H1 (cell line): ENCODE results near the gene ADARB2. TPM values are rescaled to one million over a fixed set of nuclear protein-coding genes. Genes with fewer than 3 reads are reported as not detected.

Experiments
- CTCF ChIA-PET: fragments of 300-600 bp; sonication (Branson Sonifier 250); formaldehyde crosslinking; loops from one replicate; lab custom pipeline; 2021; ENCODE audit not compliant: partially characterized antibody; lab: Charles Lee
- POLR2A ChIA-PET: fragments of 300-600 bp; sonication (Branson Sonifier 250); formaldehyde crosslinking; loops from one replicate; lab custom pipeline; 2021; ENCODE audit warnings: inconsistent platforms; ENCODE audit not compliant: partially characterized antibody; lab: Charles Lee
- DNase-seq, 2 experiments: peaks; one replicate each; pipeline versions ENCODE4 v3.0.0 to v3.0.0-alpha.2; 2010 to 2022; ENCODE audit warnings: low spot score in 2 of 2, low read depth in 1 of 2, mixed read lengths in 1 of 2
- FAIRE-seq: peaks from 2 replicates; lab custom pipeline; 2011; peaks lifted over from hg19 to GRCh38; lab: Jason Lieb, UNC
- H2AFZ ChIP-seq: 2 replicates; pipeline ENCODE4 v1.8.1; 2012; ENCODE audit warnings: low read length, inconsistent platforms
- H2AK5ac ChIP-seq: 2 replicates; pipeline ENCODE4 v1.6.1; 2013; ENCODE audit warnings: low read depth, low read length
- H2BK120ac ChIP-seq: replicated peaks from 2 replicates; pipeline ENCODE3; 2013; ENCODE audit warnings: low read depth, low read length, inconsistent platforms
- H2BK12ac ChIP-seq: 2 replicates; pipeline ENCODE4 v1.6.1; 2013; ENCODE audit warnings: low read depth, low read length
- H2BK15ac ChIP-seq: 2 replicates; pipeline ENCODE4 v1.6.1; 2013; ENCODE audit warnings: low read length
- H2BK20ac ChIP-seq: 2 replicates; pipeline ENCODE4 v1.6.1; 2013; ENCODE audit warnings: low read length
- H2BK5ac ChIP-seq: 2 replicates; pipeline ENCODE4 v1.6.1; 2013; ENCODE audit warnings: low read depth, low read length
- H3K14ac ChIP-seq: 2 replicates; pipeline ENCODE4 v1.6.1; 2013; ENCODE audit warnings: inconsistent platforms; ENCODE audit not compliant: insufficient read length
- H3K18ac ChIP-seq: 2 replicates; pipeline ENCODE4 v1.6.1; 2013; ENCODE audit warnings: low read length; ENCODE audit errors: extremely low read depth
- H3K23ac ChIP-seq: 2 replicates; pipeline ENCODE4 v1.6.1; 2013; ENCODE audit warnings: inconsistent platforms; ENCODE audit not compliant: insufficient read length
- H3K23me2 ChIP-seq: 2 replicates; pipeline ENCODE4 v1.6.1; 2013; ENCODE audit warnings: low read depth, low read length
- H3K27ac ChIP-seq: 2 replicates; pipeline ENCODE4 v1.6.1; 2011; ENCODE audit warnings: low read depth, low read length, inconsistent platforms
- H3K27me3 ChIP-seq, 4 experiments: replicated peaks in 1 of 4; 1 replicate in 1 of 4; 2 replicates in 3 of 4; pipeline versions ENCODE4 v1.6.1 to v1.8.1; 2011 to 2013; ENCODE audit warnings: low read length in 3 of 4, mild to moderate bottlenecking in 3 of 4, inconsistent platforms in 2 of 4, mixed read lengths in 2 of 4, moderate library complexity in 1 of 4; ENCODE audit not compliant: control insufficient read depth in 3 of 4, insufficient read depth in 3 of 4; ENCODE audit errors: extremely low read depth in 1 of 4
- H3K36me3 ChIP-seq, 4 experiments: 2 replicates each; pipeline versions ENCODE4 v1.6.1 to v1.8.1; 2011 to 2013; ENCODE audit warnings: mild to moderate bottlenecking in 4 of 4, low read length in 3 of 4, moderate library complexity in 2 of 4, control low read depth in 1 of 4, inconsistent platforms in 1 of 4; ENCODE audit not compliant: insufficient read depth in 4 of 4, control insufficient read depth in 2 of 4
- H3K4ac ChIP-seq: replicated peaks from 2 replicates; pipeline ENCODE3; 2013; ENCODE audit warnings: low read length, low read depth, mixed read lengths, inconsistent platforms; ENCODE audit not compliant: insufficient read length
- H3K4me1 ChIP-seq, 4 experiments: replicated peaks in 1 of 4; 1 replicate in 1 of 4; 2 replicates in 3 of 4; pipeline versions ENCODE4 v1.6.1 to v1.8.1; 2011 to 2013; ENCODE audit warnings: low read length in 3 of 4, inconsistent platforms in 2 of 4, mixed read lengths in 1 of 4; ENCODE audit not compliant: insufficient read depth in 4 of 4, control insufficient read depth in 3 of 4
- H3K4me2 ChIP-seq, 2 experiments: 2 replicates each; pipeline versions ENCODE4 v1.6.1 to v1.8.1; 2011 to 2013; ENCODE audit warnings: low read depth in 2 of 2, low read length in 2 of 2, control low read depth in 1 of 2, inconsistent platforms in 1 of 2, mild to moderate bottlenecking in 1 of 2; ENCODE audit not compliant: insufficient read depth in 1 of 2
- H3K4me3 ChIP-seq, 4 experiments: fragments of 200-600, 300-600 bp in 1 of 4; sonication (generic), shearing (Covaris generic), sonication (Bioruptor Twin) in 1 of 4; 2 replicates each; pipeline versions ENCODE4 v1.5.1 to v1.8.1; 2011 to 2016; ENCODE audit warnings: low read length in 4 of 4, low read depth in 3 of 4, control low read depth in 2 of 4, inconsistent platforms in 2 of 4, mild to moderate bottlenecking in 2 of 4, mixed read lengths in 1 of 4, moderate library complexity in 1 of 4; ENCODE audit not compliant: insufficient read depth in 2 of 4; ENCODE audit errors: extremely low read depth in 1 of 4
- H3K56ac ChIP-seq: replicated peaks from 2 replicates; pipeline ENCODE3; 2013; ENCODE audit warnings: low read depth, mild to moderate bottlenecking, mixed read lengths, low read length, inconsistent platforms; ENCODE audit not compliant: insufficient read length
- H3K79me1 ChIP-seq: 2 replicates; pipeline ENCODE4 v1.6.1; 2013; ENCODE audit warnings: low read depth, low read length, control low read depth
- H3K79me2 ChIP-seq, 2 experiments: 2 replicates each; pipeline versions ENCODE4 v1.6.1 to v1.8.1; 2012 to 2013; ENCODE audit warnings: low read length in 2 of 2, mild to moderate bottlenecking in 2 of 2, inconsistent platforms in 1 of 2; ENCODE audit not compliant: insufficient read depth in 2 of 2, control insufficient read depth in 1 of 2
- H3K9ac ChIP-seq, 4 experiments: replicated peaks in 1 of 4; 1 replicate in 1 of 4; 2 replicates in 3 of 4; pipeline versions ENCODE4 v1.6.1 to v1.8.1; 2011 to 2013; ENCODE audit warnings: low read depth in 3 of 4, low read length in 3 of 4, control low read depth in 2 of 4, mild to moderate bottlenecking in 2 of 4, moderate library complexity in 2 of 4, inconsistent platforms in 1 of 4; ENCODE audit errors: extremely low read depth in 1 of 4
- H3K9me3 ChIP-seq, 2 experiments: 2 replicates each; pipeline versions ENCODE4 v1.6.1 to v1.8.1; 2012 to 2013; ENCODE audit warnings: mild to moderate bottlenecking in 2 of 2, moderate library complexity in 2 of 2, control low read depth in 1 of 2, inconsistent platforms in 1 of 2, low read depth in 1 of 2, low read length in 1 of 2, mixed read lengths in 1 of 2; ENCODE audit not compliant: insufficient read depth in 2 of 2
- H4K20me1 ChIP-seq, 2 experiments: replicated peaks in 1 of 2; 2 replicates each; pipeline versions ENCODE3 to v1.8.1; 2011 to 2013; ENCODE audit warnings: inconsistent platforms in 2 of 2, low read length in 2 of 2, mild to moderate bottlenecking in 1 of 2; ENCODE audit not compliant: insufficient read depth in 2 of 2, control insufficient read depth in 1 of 2
- H4K5ac ChIP-seq: 2 replicates; pipeline ENCODE4 v1.6.1; 2013; ENCODE audit warnings: low read length, low read depth, mixed read lengths, inconsistent platforms; ENCODE audit not compliant: insufficient read length
- H4K8ac ChIP-seq: 2 replicates; pipeline ENCODE4 v1.8.0; 2013; ENCODE audit warnings: mild to moderate bottlenecking, moderate library complexity, low read length, inconsistent platforms; ENCODE audit not compliant: insufficient read depth; ENCODE audit errors: extremely low read depth
- H4K91ac ChIP-seq: replicated peaks from 2 replicates; pipeline ENCODE3; 2013; ENCODE audit warnings: low read length, mixed read lengths, inconsistent platforms; ENCODE audit not compliant: insufficient read length
- CBX5 ChIP-seq: fragments of 300-800, 300-1000 bp; sonication (generic); IDR thresholded peaks from 2 replicates; pipeline ENCODE4 v1.7.1; 2016; ENCODE audit warnings: antibody characterized with exemption, low read length, low read depth
- CEBPB ChIP-seq: IDR thresholded peaks from 2 replicates; pipeline ENCODE4 v1.6.1; 2012; ENCODE audit warnings: low read depth, low read length
- FOSL1 ChIP-seq: IDR thresholded peaks from 2 replicates; pipeline ENCODE4 v1.6.1; 2011; ENCODE audit warnings: mild to moderate bottlenecking, low read depth, low read length, moderate library complexity; ENCODE audit not compliant: insufficient read depth
- GTF2F1 ChIP-seq: IDR thresholded peaks from 2 replicates; pipeline ENCODE4 v1.6.1; 2012; ENCODE audit warnings: low read depth, low read length, improper control_type of control experiment, borderline replicate concordance
- JUND ChIP-seq: IDR thresholded peaks from 2 replicates; pipeline ENCODE4 v1.6.1; 2011; ENCODE audit warnings: mild to moderate bottlenecking, improper control_type of control experiment, low read length
- RAD21 ChIP-seq, 2 experiments: IDR thresholded peaks in 1 of 2; conservative IDR thresholded peaks in 1 of 2; 2 replicates each; pipeline ENCODE4 v1.6.1; 2011; ENCODE audit warnings: low read depth in 2 of 2, low read length in 2 of 2, improper control_type of control experiment in 1 of 2, inconsistent platforms in 1 of 2, mild to moderate bottlenecking in 1 of 2, moderate library complexity in 1 of 2
- RFX5 ChIP-seq: IDR thresholded peaks from 2 replicates; pipeline ENCODE4 v1.6.1; 2011; ENCODE audit warnings: low read depth, low read length, improper control_type of control experiment, borderline replicate concordance
- SIRT6 ChIP-seq: IDR thresholded peaks from one replicate; pipeline ENCODE4 v1.7.1; 2012; ENCODE audit warnings: low read length, inconsistent platforms
- SP1 ChIP-seq: IDR thresholded peaks from 2 replicates; pipeline ENCODE4 v1.6.1; 2011; ENCODE audit warnings: low read depth, low read length
- SP4 ChIP-seq: IDR thresholded peaks from 2 replicates; pipeline ENCODE4 v1.6.1; 2012; ENCODE audit warnings: low read length, inconsistent platforms
- SRF ChIP-seq: IDR thresholded peaks from 2 replicates; pipeline ENCODE4 v1.6.1; 2011; ENCODE audit warnings: mild to moderate bottlenecking, low read depth, low read length, moderate library complexity
- SUZ12 ChIP-seq: fragments of 200-600 bp; sonication (generic); IDR thresholded peaks from 2 replicates; pipeline ENCODE4 v1.6.1; 2012; ENCODE audit warnings: mild to moderate bottlenecking, inconsistent platforms, low read length, moderate library complexity, mixed read lengths
- TBP ChIP-seq: IDR thresholded peaks from 2 replicates; pipeline ENCODE4 v1.6.1; 2011; ENCODE audit warnings: low read depth, low read length, improper control_type of control experiment
- whole genome bisulfite sequencing, 2 experiments: shearing (Covaris generic) in 1 of 2; methylation state at CpG; one replicate each; pipeline versions ENCODE4 v1.1.6 to v1.1.7; 2013 to 2015; ENCODE audit warnings: low lambda C conversion rate in 2 of 2, mixed read lengths in 2 of 2, inconsistent platforms in 1 of 2, low coverage in 1 of 2, missing lambda C conversion rate in 1 of 2; ENCODE audit not compliant: insufficient replicate concordance in 2 of 2, insufficient coverage in 1 of 2, insufficient read length in 1 of 2; ENCODE audit errors: extremely low coverage in 1 of 2, missing lambda C conversion rate in 1 of 2; 5-methylcytosine and 5-hydroxymethylcytosine counted together
- polyA plus RNA-seq, 7 experiments: library from polyadenylated mRNA; depleted of rRNA in 3 of 7; stranded (reverse) in 5 of 7; unstranded in 2 of 7; fragments of >200 nt in 5 of 7; fragments of 200-250 nt in 2 of 7; gene quantifications; 1 replicate in 5 of 7; 2 replicates in 1 of 7; 4 replicates in 1 of 7; pipeline versions ENCODE4 v1.2.1 to v1.2.3, GENCODE V29; 2011 to 2013; ENCODE audit warnings: missing spikeins in 2 of 7, mixed read lengths in 2 of 7
- total RNA-seq: library from RNA; stranded (reverse); fragmentation: NEBNext Ultra II Directional; extraction: Animal tissue kit (Norgen Biotek cat#: 25700); gene quantifications from 2 replicates; pipeline ENCODE4 v1.2.1, GENCODE V29; 2021
- TF ChIP-seq, protein P1 (sequence below): IDR thresholded peaks from 2 replicates; pipeline ENCODE4 v1.6.1; 2012; ENCODE audit warnings: inconsistent platforms

The ADARB2 gene
- total and polyA plus RNA-seq, 2 of the 8 experiments (the other 6 are each of a cell fraction or from before 2014, with no cell fraction given), result 2.2 to 2.8 TPM

DNA sequence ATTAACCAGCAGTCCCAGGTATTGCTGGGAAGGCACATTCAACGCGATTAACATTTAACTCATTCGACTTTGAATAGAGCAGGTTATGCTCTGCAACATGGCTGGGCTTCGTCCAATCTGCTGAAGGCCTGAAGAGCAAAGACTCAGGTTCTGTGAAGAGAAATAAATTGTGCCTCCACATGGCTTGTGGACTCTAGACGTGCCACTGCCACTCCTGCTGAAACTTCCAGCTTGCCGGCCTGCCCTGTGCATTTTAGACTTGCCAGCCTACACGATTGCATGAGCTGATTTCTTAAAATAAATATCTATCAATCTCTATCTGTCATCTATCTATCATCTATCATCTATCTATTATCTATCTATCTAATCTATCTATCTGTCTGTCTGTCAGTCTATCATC, 543.2 kb downstream of the ADARB2 start:
- no peak for DNase-seq
- no peak overlapping the region for H3K4ac ChIP-seq
- H3K23me2 ChIP-seq, result 0 out of 2 replicates have a peak, but pooled peaks cover 2% of the 10 kb centered on the region
- CTCF ChIA-PET, result interaction anchor here (1.2 to 1.6 kb wide), 3 partner anchors 10 to 210 kb away, joined by 3 to 4 read pairs (median 3); no protein-coding TSS in a partner anchor
- H2BK5ac ChIP-seq, result no peak overlapping the region
- no peak overlapping the region for H4K91ac ChIP-seq
- 64% methylated on average over 7 of the region's 7 CpGs; no CpG with 5 or more reads in 1 of the 2 experiments for WGBS, 2 experiments
- no peaks in the 10 kb centered on the region for H3K9me3 ChIP-seq
- H3K9ac ChIP-seq, result no peak overlapping the region
- peaks cover 10 to 16% (median 12%) of the 10 kb centered on the region in 4 experiments; a peak in 6 of 7 replicates for H3K4me1 ChIP-seq
- TF ChIP-seq CEBPB (no peak), GTF2F1 (no peak), SRF (no peak), SP1 (no peak), JUND (no peak), FOSL1 (no peak), SUZ12 (no peak), RAD21 (IDR thresholded peaks at IDR 0.05 in 1 of 2, conservative IDR thresholded peaks at IDR 0.05 in 1 of 2; ENCODE audit: low read depth in 2 of 2, low read length in 2 of 2) (no peak), TBP (no peak), SIRT6 (no peak), RFX5 (no peak), CBX5 (no peak), SP4 (no peak)
- TF ChIP-seq, protein P1, sequence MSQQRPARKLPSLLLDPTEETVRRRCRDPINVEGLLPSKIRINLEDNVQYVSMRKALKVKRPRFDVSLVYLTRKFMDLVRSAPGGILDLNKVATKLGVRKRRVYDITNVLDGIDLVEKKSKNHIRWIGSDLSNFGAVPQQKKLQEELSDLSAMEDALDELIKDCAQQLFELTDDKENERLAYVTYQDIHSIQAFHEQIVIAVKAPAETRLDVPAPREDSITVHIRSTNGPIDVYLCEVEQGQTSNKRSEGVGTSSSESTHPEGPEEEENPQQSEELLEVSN, result no peak
- no peak overlapping the region for H4K5ac ChIP-seq
- peaks cover 0 to 2% (median 0%) of the 10 kb centered on the region in 4 experiments; a peak in 3 of 7 replicates for H3K27me3 ChIP-seq
- 0 out of 2 replicates have a peak overlapping the region, but pooled peaks have one; percentile 68 for H2BK12ac ChIP-seq
- H3K27ac ChIP-seq, result no peak overlapping the region
- H2AK5ac ChIP-seq, result no peak overlapping the region
- H4K20me1 ChIP-seq, result no peaks in the 10 kb centered on the region
- no peak overlapping the region for H3K56ac ChIP-seq
- H3K23ac ChIP-seq, result no peak overlapping the region
- H2AFZ ChIP-seq, result no peak overlapping the region; the same call in 1 of the 2 replicates
- H3K4me3 ChIP-seq, result no peak overlapping the region
- no peaks in the 10 kb centered on the region for H3K36me3 ChIP-seq
- H3K79me1 ChIP-seq, result no peaks in the 10 kb centered on the region
- no peak overlapping the region for H3K14ac ChIP-seq
- POLR2A ChIA-PET, result interaction anchor here (1.1 kb wide), 1 partner anchor 33 kb away, joined by 3 read pairs; no protein-coding TSS in a partner anchor
- H3K79me2 ChIP-seq, result no peaks in the 10 kb centered on the region
- peak overlapping the region; percentile 23; the same call in 1 of the 2 replicates for H2BK20ac ChIP-seq
- H2BK120ac ChIP-seq, result no peak overlapping the region
- H3K4me2 ChIP-seq, result no peak overlapping the region
- H2BK15ac ChIP-seq, result no peak overlapping the region; the same call in 1 of the 2 replicates
- no peak overlapping the region for H3K18ac ChIP-seq
- no peak for FAIRE-seq
- H4K8ac ChIP-seq, result no peak overlapping the region
